Left lung (tissue), 14 donors: Measurements from ENCODE around the gene PIK3R5. TPM values are rescaled to one million over a fixed set of nuclear protein-coding genes. Genes with fewer than 3 reads are reported as not detected.

Experiments
- ATAC-seq: fragments of 200-7000 bp; cut with Tn5 transposase; one replicate; pipeline ENCODE4 v1.9.1; 2020; ENCODE audit warnings: moderate library complexity
- DNase-seq, 4 donors: peaks; one replicate each; pipeline ENCODE4 v3.0.0-alpha.2; 2013 to 2020
- H3K27ac ChIP-seq, 2 donors: fragments of 200-600 bp; sonication (generic) in 1 of 2; one replicate each; pipeline versions ENCODE4 v1.5.0 to v1.8.0; 2020 to 2021
- H3K27me3 ChIP-seq, 2 donors: fragments of 200-600 bp; sonication (generic) in 1 of 2; one replicate each; pipeline versions ENCODE4 v1.5.0 to v1.8.0; 2020 to 2021
- H3K36me3 ChIP-seq, 2 donors: fragments of 200-600 bp; sonication (generic) in 1 of 2; one replicate each; pipeline versions ENCODE4 v1.5.0 to v1.8.0; 2020 to 2021
- H3K4me1 ChIP-seq, 2 donors: fragments of 200-600 bp; one replicate each; pipeline ENCODE4 v1.8.0; 2021
- H3K4me3 ChIP-seq, 2 donors: fragments of 200-600 bp; sonication (generic) in 1 of 2; one replicate each; pipeline versions ENCODE4 v1.5.0 to v1.8.0; 2020 to 2021; ENCODE audit warnings: mild to moderate bottlenecking in 1 of 2
- H3K9me3 ChIP-seq, 2 donors: fragments of 200-600 bp; sonication (generic) in 1 of 2; one replicate each; pipeline versions ENCODE4 v1.5.0 to v1.8.0; 2020 to 2021
- intact Hi-C, 2 donors: fragments of 100-400 bp; cut with DNase I; formaldehyde crosslinking; loops; one replicate each; pipeline versions ENCODE4 v1.11.2 to v1.14.2; 2022
- long read RNA-seq, 12 donors: library from polyadenylated mRNA in 2 of 12; unstranded in 2 of 12; transcript quantifications; one replicate each; pipeline ENCODE4 v2.0.0 and lab custom pipeline, GENCODE V29; 2019 to 2026
- polyA plus RNA-seq, 6 donors: library from polyadenylated mRNA; unstranded; fragments of 120-200 nt; gene quantifications; one replicate each; pipeline ENCODE4 v1.2.1, GENCODE V29; 2013; ENCODE audit not compliant: insufficient read length in 6 of 6
- total RNA-seq, 2 donors: library from RNA; stranded (reverse); fragmentation: NEBNext Ultra II Directional; extraction: Animal tissue kit (Norgen Biotek cat#: 25700); gene quantifications; one replicate each; pipeline ENCODE4 v1.2.1, GENCODE V29; 2021
- TF ChIP-seq, protein P1 (sequence below), 2 donors: fragments of 200-600 bp; sonication (generic) in 1 of 2; IDR thresholded peaks; one replicate each; pipeline versions ENCODE4 v1.5.0 to v1.8.0; 2021; ENCODE audit warnings: antibody characterized with exemption in 2 of 2
- donor health status: DM: no; HTN: yes; CAD: no.
- donor health status: DM: no; HTN: no; CAD: no.

Gene PIK3R5
- total RNA-seq (10 to 100 TPM; 19.4 to 84.8 TPM), polyA plus RNA-seq (1 to 10 TPM; 1.1 to 2.1 (median 1.8) TPM)
- long read RNA-seq, donor 1, partial matches to known transcripts, result 0 of 1 reads
- long read RNA-seq, donor 1, other reads (novel, unspliced or antisense), result 0 of 1 reads
- long read RNA-seq, donor 2, result 0 reads
- long read RNA-seq, donor 3, result 0 reads
- long read RNA-seq, donor 4, partial matches to known transcripts, result 1 of 9 reads
- long read RNA-seq, donor 4, other reads (novel, unspliced or antisense), result 8 of 9 reads
- long read RNA-seq, donor 5, result 0 reads
- long read RNA-seq, donor 6, result 0 reads
- long read RNA-seq, donor 7, result 0 reads
- long read RNA-seq, donor 8, full-length matches to known transcripts, result 1 of 1 reads
- long read RNA-seq, donor 8, partial matches to known transcripts, result 0 of 1 reads
- long read RNA-seq, donor 8, other reads (novel, unspliced or antisense), result 0 of 1 reads
- long read RNA-seq, donor 9, result 0 reads
- long read RNA-seq, donor 10, partial matches to known transcripts, result 0 of 14 reads
- long read RNA-seq, donor 10, other reads (novel, unspliced or antisense), result 14 of 14 reads
- long read RNA-seq, donor 11, result 0 reads
- long read RNA-seq, donor 12, result 0 reads

GRCh38 chr17:8965394-8966168 is at the start of gene PIK3R5:
Gene PIK3R5, minus strand, starts transcription at chr17:8965707. Its CDS starts 54,213 bp downstream, at chr17:8911494.
- Histone ChIP-seq H3K9me3 (no peaks in the 10 kb centered on the region), H3K27me3 (peaks cover 15 to 57% of the 10 kb centered on the region in 2 donors), H3K27ac (peak within 1 kb of the TSS; percentile 78 to 99), H3K4me1 (peaks cover 0 to 82% of the 10 kb centered on the region in 2 donors), H3K4me3 (peak within 1 kb of the TSS; percentile 25 to 66), H3K36me3 (peaks cover 0 to 9% of the 10 kb centered on the region in 2 donors)
- DNase-seq (peak in 3 of 4 donors; percentile 19 to 95 (median 72)), ATAC-seq (peak; percentile 91)
- TF ChIP-seq, protein P1, sequence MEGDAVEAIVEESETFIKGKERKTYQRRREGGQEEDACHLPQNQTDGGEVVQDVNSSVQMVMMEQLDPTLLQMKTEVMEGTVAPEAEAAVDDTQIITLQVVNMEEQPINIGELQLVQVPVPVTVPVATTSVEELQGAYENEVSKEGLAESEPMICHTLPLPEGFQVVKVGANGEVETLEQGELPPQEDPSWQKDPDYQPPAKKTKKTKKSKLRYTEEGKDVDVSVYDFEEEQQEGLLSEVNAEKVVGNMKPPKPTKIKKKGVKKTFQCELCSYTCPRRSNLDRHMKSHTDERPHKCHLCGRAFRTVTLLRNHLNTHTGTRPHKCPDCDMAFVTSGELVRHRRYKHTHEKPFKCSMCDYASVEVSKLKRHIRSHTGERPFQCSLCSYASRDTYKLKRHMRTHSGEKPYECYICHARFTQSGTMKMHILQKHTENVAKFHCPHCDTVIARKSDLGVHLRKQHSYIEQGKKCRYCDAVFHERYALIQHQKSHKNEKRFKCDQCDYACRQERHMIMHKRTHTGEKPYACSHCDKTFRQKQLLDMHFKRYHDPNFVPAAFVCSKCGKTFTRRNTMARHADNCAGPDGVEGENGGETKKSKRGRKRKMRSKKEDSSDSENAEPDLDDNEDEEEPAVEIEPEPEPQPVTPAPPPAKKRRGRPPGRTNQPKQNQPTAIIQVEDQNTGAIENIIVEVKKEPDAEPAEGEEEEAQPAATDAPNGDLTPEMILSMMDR (IDR thresholded peaks at IDR 0.05), result peak in 1 of 2 donors; percentile 44
- intact Hi-C loops, result no loop called here

GRCh38 chr17:9011001-9011400 is 45.5 kb upstream of the PIK3R5 start:
- no peaks in the 10 kb centered on the region for H3K9me3 ChIP-seq
- no peaks in the 10 kb centered on the region for H3K36me3 ChIP-seq
- DNase-seq, result no peak
- peaks cover 3 to 79% of the 10 kb centered on the region in 2 donors for H3K27me3 ChIP-seq
- no peak for ATAC-seq
- H3K4me1 ChIP-seq, result no peaks in the 10 kb centered on the region
- intact Hi-C loops, result no loop called here
- no peak overlapping the region for H3K4me3 ChIP-seq
- H3K27ac ChIP-seq, result no peak overlapping the region
- TF ChIP-seq, protein P1 (IDR thresholded peaks at IDR 0.05), result no peak

DNA sequence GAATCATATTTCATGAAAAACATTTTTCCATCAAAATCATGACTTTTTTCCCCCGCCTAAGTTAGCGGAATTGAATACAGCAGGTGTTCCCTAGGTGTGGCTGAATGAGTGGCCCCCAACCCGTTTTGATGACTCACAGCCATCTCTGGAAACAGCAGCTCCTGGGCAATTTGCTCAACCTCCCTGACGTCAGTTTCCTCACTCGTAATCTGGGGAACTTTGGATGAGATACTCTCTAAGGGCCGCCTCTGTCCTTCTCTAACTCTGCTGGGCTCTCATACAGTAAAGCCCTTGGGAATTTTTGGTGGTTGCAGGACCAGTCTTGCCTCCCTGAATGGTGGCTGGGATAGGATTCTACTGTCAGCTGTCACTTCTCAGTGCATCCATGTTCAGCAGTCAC is 44.2 kb upstream of the PIK3R5 start:
- Histone ChIP-seq H3K9me3 (no peaks in the 10 kb centered on the region), H3K36me3 (no peaks in the 10 kb centered on the region), H3K27me3 (peaks cover 16 to 83% of the 10 kb centered on the region in 2 donors), H3K4me1 (no peaks in the 10 kb centered on the region), H3K4me3 (no peak overlapping the region), H3K27ac (no peak overlapping the region)
- no peak for DNase-seq
- ATAC-seq, result no peak
- TF ChIP-seq, protein P1 (IDR thresholded peaks at IDR 0.05), result no peak
- intact Hi-C loops, result no loop called here

- Histone ChIP-seq H3K4me1 (peaks cover 0 to 4% of the 10 kb centered on the region in 2 donors), H3K27me3 (peaks cover 22 to 89% of the 10 kb centered on the region in 2 donors), H3K27ac (no peak overlapping the region), H3K9me3 (no peaks in the 10 kb centered on the region), H3K4me3 (no peak overlapping the region), H3K36me3 (no peaks in the 10 kb centered on the region)
- TF ChIP-seq, protein P1 (IDR thresholded peaks at IDR 0.05), result no peak
- ATAC-seq (no peak), DNase-seq (no peak)
- intact Hi-C loops, result no loop called here
Measured at GRCh38 chr17:9009096-9009495, 43.6 kb upstream of the PIK3R5 start.
